Ectodermal cell (in vitro differentiated cells): ENCODE data around the gene INO80B.

Source experiments
- H3K27ac ChIP-seq: 2 replicates; pipeline ENCODE4 v1.7.0; 2013; ENCODE audit warnings: mild to moderate bottlenecking, low read depth, low read length; ENCODE audit not compliant: insufficient read depth, poor library complexity, severe bottlenecking
- H3K27me3 ChIP-seq: 2 replicates; pipeline ENCODE4 v1.7.0; 2013; ENCODE audit warnings: mild to moderate bottlenecking, low read length; ENCODE audit not compliant: insufficient read depth, control insufficient read depth, poor library complexity, severe bottlenecking
- H3K36me3 ChIP-seq: one replicate; pipeline ENCODE4 v1.7.0; 2013; ENCODE audit warnings: low read length; ENCODE audit not compliant: control insufficient read depth, insufficient read depth
- H3K4me1 ChIP-seq: one replicate; pipeline ENCODE4 v1.7.0; 2013; ENCODE audit warnings: low read length; ENCODE audit not compliant: control insufficient read depth, insufficient read depth
- H3K4me3 ChIP-seq: 2 replicates; pipeline ENCODE4 v1.7.0; 2013; ENCODE audit warnings: low read depth, low read length, control low read depth; ENCODE audit not compliant: insufficient read depth
- H3K9me3 ChIP-seq: 2 replicates; pipeline ENCODE4 v1.7.0; 2013; ENCODE audit warnings: mild to moderate bottlenecking, low read length, moderate library complexity; ENCODE audit not compliant: control insufficient read depth
- WGBS, 2 experiments: methylation state at CpG; one replicate each; pipeline ENCODE4 v1.1.7; 2013; ENCODE audit warnings: missing lambda C conversion rate in 2 of 2; 5-methylcytosine and 5-hydroxymethylcytosine counted together

INO80B gene

DNA sequence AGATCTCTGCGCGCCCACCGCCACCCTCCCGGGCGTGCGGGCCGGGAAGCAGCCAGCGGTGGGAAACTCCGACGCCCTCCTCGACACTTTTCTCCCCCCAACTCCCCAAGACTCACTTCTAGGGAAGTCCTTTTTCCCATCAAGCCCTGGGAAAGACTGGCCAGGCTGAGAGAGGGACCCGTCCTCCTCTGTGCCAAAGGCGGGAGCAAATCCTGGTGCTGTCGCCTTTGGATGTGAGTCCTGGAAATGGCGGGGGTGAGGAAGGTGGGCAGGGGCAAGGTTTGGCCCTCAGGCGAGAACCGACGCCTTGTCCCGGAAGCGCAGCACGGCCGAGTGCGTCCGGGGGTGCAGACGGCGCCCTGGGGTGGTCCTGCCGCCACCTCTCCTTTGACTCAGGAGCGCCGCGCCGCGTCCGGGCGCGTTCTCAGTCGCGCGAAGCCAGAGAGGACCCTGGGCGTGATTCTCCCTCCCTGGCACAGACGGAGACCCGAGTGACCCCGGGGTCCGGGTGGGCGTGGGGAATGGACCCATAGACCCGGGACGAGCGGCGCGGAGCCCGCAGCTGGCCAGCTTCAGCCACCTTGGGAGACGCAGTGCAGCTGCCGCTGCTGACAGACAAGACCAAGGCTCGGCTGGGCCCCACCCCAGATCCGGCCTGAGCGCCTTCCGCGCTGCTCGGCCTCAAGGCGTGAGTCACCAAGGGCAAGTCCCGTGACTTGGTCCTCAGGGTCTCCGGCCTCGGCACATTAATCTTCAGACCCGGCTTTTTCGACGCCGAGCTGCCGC is 48.0 kb downstream of the INO80B start:
- Histone ChIP-seq H3K4me1 (peaks cover 41% of the 10 kb centered on the region), H3K9me3 (no peaks in the 10 kb centered on the region), H3K36me3 (peaks cover 5% of the 10 kb centered on the region), H3K4me3 (peak overlapping the region; percentile 40), H3K27me3 (peaks cover 85% of the 10 kb centered on the region), H3K27ac (no peak overlapping the region)
- 2 to 3% methylated on average over 67 of the region's 67 CpGs for WGBS, 2 experiments

DNA sequence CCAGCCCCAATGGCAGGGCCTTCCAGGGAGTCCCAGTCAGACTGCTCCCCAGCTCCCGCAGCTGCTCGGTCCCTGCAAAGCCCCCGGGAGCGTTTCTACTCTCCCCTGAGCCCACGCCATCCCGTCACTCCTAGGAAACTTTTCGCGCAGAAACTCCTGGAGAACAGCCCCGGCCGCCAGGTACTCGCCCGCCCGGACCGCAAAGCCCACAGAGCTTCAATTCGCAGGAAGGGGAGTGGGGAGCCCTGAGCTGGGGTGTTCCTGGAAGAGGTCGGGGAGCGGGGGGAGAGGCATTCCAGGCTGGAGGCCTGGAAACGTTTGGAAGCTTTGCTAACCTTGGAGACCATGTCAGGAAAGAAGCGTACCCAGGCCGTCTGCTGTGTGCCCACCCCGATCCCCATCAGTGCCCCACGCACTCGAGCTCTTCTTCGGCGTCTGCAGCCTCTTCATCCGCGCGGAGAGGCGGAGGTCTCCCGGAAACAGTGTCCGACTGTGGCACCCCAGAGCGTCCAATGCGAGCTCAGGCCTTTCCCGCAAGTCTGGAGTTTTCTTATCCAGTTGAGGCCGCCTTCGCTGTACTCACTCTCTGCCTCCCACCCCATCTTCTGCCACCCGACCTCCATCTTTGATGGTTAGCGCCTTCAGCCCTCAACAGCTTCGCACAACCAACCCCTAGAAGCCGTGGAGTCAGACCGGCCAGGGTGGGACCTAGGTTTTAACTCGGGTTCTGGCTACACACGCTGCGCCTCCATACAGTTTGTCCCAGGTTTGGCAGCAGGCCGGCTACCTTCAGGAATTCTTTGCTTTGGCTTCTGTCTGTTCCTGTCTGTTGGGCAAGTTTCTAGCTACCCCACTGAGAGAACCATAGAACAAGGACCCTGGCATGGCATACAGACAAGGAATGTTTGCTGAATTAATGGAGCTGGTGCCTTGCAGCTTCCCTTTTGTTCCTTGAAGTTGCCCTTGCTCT is 48.9 kb downstream of the INO80B start:
- peaks cover 38% of the 10 kb centered on the region for H3K4me1 ChIP-seq
- H3K27ac ChIP-seq, result no peak overlapping the region
- 60 to 68% methylated on average over 45 of the region's 45 CpGs for WGBS, 2 experiments
- peaks cover 5% of the 10 kb centered on the region for H3K36me3 ChIP-seq
- H3K27me3 ChIP-seq, result peaks cover 85% of the 10 kb centered on the region
- no peaks in the 10 kb centered on the region for H3K9me3 ChIP-seq
- H3K4me3 ChIP-seq, result peak overlapping the region; percentile 40

GRCh38 chr2:74504591-74504990 is 49.7 kb downstream of the INO80B start:
- Histone ChIP-seq H3K36me3 (peaks cover 5% of the 10 kb centered on the region), H3K27me3 (peaks cover 85% of the 10 kb centered on the region), H3K4me3 (no peak overlapping the region), H3K27ac (no peak overlapping the region), H3K9me3 (no peaks in the 10 kb centered on the region), H3K4me1 (peaks cover 30% of the 10 kb centered on the region)
- 93 to 95% methylated on average over 3 of the region's 3 CpGs for WGBS, 2 experiments

DNA sequence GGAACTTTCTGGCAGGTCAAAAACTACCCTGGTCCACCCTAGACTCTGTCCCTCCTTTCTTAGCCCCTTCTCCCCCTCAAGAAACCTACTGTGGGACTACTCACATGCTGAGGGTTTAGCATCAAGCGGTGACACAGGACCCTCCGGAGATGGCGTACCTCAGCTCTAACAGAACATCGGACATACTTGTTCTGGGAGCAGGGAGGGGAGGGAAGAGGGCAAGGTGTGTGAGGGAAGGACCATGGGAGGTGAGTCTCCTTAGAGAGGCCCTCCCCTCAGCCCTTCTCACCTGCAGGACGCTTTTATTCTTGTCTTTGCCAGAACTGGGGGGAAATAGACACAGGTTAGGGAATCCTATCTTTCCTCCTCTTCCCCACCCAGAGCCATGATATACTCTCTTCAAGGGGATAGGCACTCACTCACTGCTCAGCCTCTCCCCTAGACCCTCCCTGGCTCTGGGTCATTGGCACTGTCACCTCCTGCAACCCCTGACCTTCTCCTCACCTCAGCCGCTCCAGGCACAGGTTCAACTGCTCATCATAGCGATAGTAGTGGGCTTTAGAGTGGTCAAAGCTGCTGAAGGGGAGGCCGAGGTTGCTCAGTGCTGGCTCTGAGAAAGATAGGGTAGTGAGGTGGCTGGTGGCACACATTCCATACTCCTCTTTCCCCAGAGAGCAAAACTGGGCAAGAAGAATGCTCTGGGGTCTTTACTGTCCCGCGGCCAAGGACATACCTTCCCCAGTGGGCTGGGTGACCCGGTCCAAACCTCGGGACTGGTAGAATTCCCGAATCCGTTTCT is 50.8 kb downstream of the INO80B start:
- Histone ChIP-seq H3K27ac (no peak overlapping the region), H3K4me3 (no peak overlapping the region), H3K9me3 (no peaks in the 10 kb centered on the region), H3K36me3 (peaks cover 5% of the 10 kb centered on the region), H3K4me1 (peaks cover 25% of the 10 kb centered on the region), H3K27me3 (peaks cover 85% of the 10 kb centered on the region)
- WGBS, 2 experiments, result 89 to 94% methylated on average over 14 of the region's 14 CpGs

- Histone ChIP-seq H3K9me3 (no peaks in the 10 kb centered on the region), H3K4me3 (peak within 1 kb of the TSS; percentile 52), H3K27me3 (peaks cover 85% of the 10 kb centered on the region), H3K27ac (peak within 1 kb of the TSS; percentile 17), H3K4me1 (peaks cover 15% of the 10 kb centered on the region), H3K36me3 (peaks cover 5% of the 10 kb centered on the region)
- 0% methylated on average over 54 to 56 of the region's 56 CpGs for WGBS, 2 experiments
These were observed 52.4 kb downstream of the INO80B start, which contains the start of gene PCGF1 for GRCh38 chr2:74507145-74507925. Gene PCGF1, minus strand, starts transcription at chr2:74507695. Its CDS starts 27 bp downstream, at chr2:74507668.
